Fibroblast of peridontal ligament (primary cell): ENCODE results near the gene GVQW3.

ENCODE experiments used
- DNase-seq: peaks from one replicate; pipeline ENCODE4 v3.0.0-alpha.2; 2010; ENCODE audit errors: extremely low read depth

GVQW3 gene

DNA sequence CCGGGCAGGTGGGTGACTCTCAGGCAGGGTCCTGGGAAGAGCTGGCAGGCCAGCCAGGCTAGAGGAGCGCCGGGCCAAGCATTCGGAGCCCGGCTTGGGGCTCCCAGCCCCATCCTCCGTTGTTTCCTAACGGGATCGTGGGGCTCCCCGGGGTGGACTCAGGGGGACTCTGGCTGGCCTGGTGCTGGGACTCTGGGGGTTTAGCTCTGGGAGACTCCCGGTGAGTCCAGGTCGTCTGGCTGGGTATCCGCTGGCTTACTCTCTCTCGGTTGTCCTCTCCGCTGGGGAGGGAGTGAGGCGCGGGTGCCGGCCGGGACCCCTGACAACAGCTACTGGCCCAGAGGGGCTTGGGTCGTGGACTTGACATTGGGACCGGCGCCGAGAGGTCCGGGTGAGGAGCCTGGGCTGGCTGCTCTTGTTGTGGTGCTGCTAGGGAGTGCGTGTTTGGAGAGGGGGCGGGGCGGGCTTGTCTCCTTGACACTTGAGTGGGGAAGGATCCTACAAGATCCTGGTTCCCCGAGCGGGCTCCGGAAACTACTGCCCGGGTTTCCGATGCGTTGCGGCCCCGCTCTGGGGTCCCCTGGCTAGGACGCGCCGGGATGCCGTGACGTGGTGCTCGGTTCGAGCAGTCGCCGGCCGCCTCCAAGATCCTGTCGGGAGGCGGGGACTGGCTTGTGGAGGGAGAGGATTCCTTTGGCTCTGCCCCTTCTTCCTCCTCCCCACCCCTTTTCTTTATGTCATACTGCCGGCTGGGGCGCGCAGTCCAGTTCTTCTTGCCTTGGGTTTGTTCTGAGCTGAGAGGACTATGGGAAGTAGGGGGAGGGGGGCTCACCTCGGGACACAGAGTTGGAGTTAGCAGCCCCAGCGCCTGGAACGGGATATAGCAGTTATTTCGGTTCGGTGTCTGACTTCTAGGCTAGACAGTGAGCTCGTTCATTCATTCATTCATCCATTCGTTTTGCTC lies 64.3 kb downstream of the GVQW3 start:
- peak; percentile 78 for DNase-seq

DNA sequence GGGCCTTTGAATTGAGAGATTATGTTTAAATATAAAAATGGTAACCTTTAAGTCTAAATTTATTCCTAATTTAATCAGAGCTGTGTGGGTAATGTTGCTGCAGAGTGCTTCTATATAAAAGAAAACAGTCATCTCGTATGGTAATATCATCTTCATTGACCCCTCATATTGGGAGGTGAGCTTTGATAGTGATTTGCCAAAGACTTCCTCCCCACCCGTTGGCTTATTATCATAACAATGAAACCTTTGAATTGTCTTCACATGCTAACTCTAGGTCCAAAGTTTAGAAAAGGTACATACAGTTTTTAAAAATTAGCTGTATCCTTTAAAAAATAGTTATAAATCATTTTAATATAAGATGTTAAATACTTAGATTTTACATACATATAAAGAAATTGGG lies 67.4 kb downstream of the GVQW3 start:
- DNase-seq, result no peak

DNA sequence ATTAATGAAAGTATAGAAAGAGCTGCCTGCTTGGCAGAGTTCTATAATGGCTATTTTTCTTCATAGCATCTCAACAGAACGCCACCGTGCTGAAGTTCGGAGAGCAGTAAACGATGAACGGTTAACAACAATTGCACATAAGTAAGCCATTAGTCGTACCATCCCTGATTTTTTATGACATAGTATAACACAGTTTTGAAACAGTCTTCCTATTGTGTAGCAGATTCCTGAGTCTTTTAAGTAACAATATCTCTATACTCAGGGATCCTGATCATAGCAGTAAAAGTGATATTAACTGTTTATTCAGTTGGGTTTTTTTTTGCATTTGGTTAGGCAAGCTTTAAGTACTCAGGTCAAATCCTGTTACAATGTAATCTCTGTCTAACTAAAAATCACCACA lies 72.1 kb downstream of the GVQW3 start:
- no peak for DNase-seq

DNA sequence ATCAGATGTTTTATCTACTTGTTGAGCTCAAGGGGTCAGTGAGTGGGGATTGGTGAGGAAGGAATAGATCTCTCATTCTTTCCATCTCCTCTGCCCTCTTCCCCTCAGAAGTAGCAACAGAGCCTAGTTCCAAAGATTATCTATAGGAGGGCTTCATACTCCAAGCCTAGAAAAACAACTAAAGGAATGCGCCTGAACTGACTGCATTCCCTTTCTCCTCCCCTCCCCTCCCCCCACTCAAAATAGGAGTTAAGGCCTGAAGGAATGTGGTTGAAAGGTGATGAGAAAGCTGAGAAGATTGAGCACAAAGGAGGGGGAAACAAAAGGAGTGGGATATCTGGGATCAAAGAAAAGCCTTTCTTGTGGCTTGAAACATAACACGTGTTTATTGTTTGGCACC lies 74.2 kb downstream of the GVQW3 start:
- no peak for DNase-seq

DNA sequence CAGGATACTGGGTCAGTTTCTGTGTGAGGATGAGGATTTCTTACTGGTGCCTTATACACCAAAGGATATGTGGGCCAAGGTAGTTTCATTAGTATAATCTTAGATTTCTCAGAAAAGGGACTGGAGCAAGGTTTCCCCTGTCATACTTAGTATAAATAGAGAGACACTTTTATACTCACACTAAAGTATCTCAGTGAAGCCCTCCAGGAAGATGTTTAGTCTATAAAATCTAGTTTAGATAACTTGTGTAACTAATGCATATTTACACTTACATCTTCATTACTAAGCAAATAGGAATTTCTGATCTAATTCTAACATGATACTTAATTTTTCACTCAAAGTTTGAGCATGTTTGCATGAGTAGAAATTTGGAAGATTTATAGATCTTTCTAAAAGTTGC lies 74.8 kb downstream of the GVQW3 start:
- DNase-seq, result no peak

DNA sequence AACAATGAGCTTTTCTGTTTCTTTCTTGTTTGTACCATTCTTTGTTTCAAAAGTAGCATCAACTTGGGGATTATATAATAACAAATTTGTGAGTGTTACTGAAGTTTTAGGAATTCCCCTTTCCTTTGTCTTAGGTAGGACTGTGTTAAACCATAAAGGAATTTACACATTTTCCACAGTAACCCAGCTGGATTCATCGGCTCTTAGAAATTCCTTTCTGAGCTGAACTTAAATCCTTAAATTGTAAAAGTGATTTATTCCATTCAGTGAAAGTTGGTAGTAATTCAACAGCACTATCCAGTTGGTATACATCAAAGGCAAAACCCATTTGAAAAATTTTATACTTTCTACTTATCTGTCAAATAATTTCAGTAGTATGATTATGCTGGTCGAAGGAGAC lies 75.4 kb downstream of the GVQW3 start:
- DNase-seq, result no peak
